Ovary (tissue), 9 donors: ENCODE results near the gene AGPS. TPM values are rescaled to one million over a fixed set of nuclear protein-coding genes. Genes with fewer than 3 reads are reported as not detected.

Source experiments
- DNase-seq, 5 donors: peaks; one replicate each; pipeline ENCODE4 v3.0.0-alpha.2; 2019 to 2020
- H3K27ac ChIP-seq, 2 donors: fragments of 200-600 bp; one replicate each; pipeline versions ENCODE4 v1.5.1 to v1.8.0; 2019 to 2022
- H3K27me3 ChIP-seq: fragments of 200-600 bp; one replicate; pipeline ENCODE4 v1.8.0; 2022
- H3K36me3 ChIP-seq: fragments of 200-600 bp; sonication (generic); one replicate; pipeline ENCODE4 v1.5.1; 2019
- H3K4me1 ChIP-seq: one replicate; pipeline ENCODE4 v1.8.1; 2013; ENCODE audit warnings: mild to moderate bottlenecking, moderate library complexity; ENCODE audit not compliant: insufficient read depth
- H3K4me3 ChIP-seq: fragments of 200-600 bp; sonication (generic); one replicate; pipeline ENCODE4 v1.5.1; 2017
- H3K9me3 ChIP-seq, 2 donors: fragments of 200-600 bp in 1 of 2; sonication (generic) in 1 of 2; one replicate each; pipeline versions ENCODE4 v1.5.1 to v1.8.1; 2013 to 2019; ENCODE audit warnings: mild to moderate bottlenecking in 1 of 2, moderate library complexity in 1 of 2
- EP300 ChIP-seq: sonication (generic); formaldehyde crosslinking; IDR thresholded peaks from one replicate; pipeline ENCODE4 v1.6.1; 2017; ENCODE audit warnings: antibody characterized with exemption
- POLR2A ChIP-seq: fragments of 450-650 bp; IDR thresholded peaks from one replicate; pipeline ENCODE4 v1.6.1; 2017; ENCODE audit warnings: antibody characterized with exemption, mild to moderate bottlenecking, moderate library complexity
- WGBS, 3 donors: extraction: QIAGEN DNeasy Blood & Tissue Kit in 1 of 3; methylation state at CpG; one replicate each; pipeline versions ENCODE4 v1.1.5 to v1.1.7; 2013 to 2017; 5-methylcytosine and 5-hydroxymethylcytosine counted together
- intact Hi-C, 4 donors: fragments of 100-400 bp; cut with DNase I; formaldehyde crosslinking; loops; one replicate each; pipeline versions ENCODE4 v1.11.0 to v1.15.1; 2022 to 2023
- polyA plus RNA-seq, 2 donors: library from polyadenylated mRNA; stranded (reverse); fragments of 200-250 nt in 1 of 2; fragments of 350-450 nt in 1 of 2; fragmentation: Illumina TruSeq in 1 of 2; extraction: RNeasy Lipid Tissue Mini Kit (QIAGEN cat#74804) in 1 of 2; gene quantifications; one replicate each; pipeline ENCODE4 v1.2.3, GENCODE V29; 2013 to 2014
- total RNA-seq, 7 donors: library from RNA; depleted of rRNA in 2 of 7; stranded (reverse); fragments of >200 nt in 2 of 7; fragmentation: NEBNext Ultra II Directional in 3 of 7; extraction: Animal tissue kit (Norgen Biotek cat#: 25700) in 3 of 7; gene quantifications; one replicate each; pipeline versions ENCODE4 v1.1.0 to v1.2.4, GENCODE V29; 2016 to 2023
- TF ChIP-seq, protein P1 (sequence below), 3 donors: fragments of 450-650 bp in 2 of 3; fragments of 200-600 bp in 1 of 3; IDR thresholded peaks; one replicate each; pipeline versions ENCODE4 v1.5.1 to v1.8.0; 2016 to 2022; ENCODE audit warnings: antibody characterized with exemption in 3 of 3, mild to moderate bottlenecking in 1 of 3
- donor health status: DM: no; HTN: no; CAD: no; lungs with moderate emphysema.
- donor health status: DM: no; HTN: no; CAD: no.
- donor health status: Bipolar disorder and iron deficiency.
- donor health status: DM: yes; HTN: yes; CAD: no.
- donor health status: DM: no; HTN: no; CAD: no.
- donor health status: DM: yes; HTN: yes; CAD: no.

AGPS gene
- total and polyA plus RNA-seq, 9 donors: 5.4 to 31.5 (median 21.3) TPM

- intact Hi-C loops: no loop called here
- H3K27me3 ChIP-seq: no peaks in the 10 kb centered on the region
- H3K36me3 ChIP-seq: no peaks in the 10 kb centered on the region
- H3K4me3 ChIP-seq: no peak overlapping the region
- H3K9me3 ChIP-seq: no peaks in the 10 kb centered on the region
- no peak overlapping the region for H3K27ac ChIP-seq
- TF ChIP-seq POLR2A (no peak), EP300 (no peak)
- TF ChIP-seq, protein P1, sequence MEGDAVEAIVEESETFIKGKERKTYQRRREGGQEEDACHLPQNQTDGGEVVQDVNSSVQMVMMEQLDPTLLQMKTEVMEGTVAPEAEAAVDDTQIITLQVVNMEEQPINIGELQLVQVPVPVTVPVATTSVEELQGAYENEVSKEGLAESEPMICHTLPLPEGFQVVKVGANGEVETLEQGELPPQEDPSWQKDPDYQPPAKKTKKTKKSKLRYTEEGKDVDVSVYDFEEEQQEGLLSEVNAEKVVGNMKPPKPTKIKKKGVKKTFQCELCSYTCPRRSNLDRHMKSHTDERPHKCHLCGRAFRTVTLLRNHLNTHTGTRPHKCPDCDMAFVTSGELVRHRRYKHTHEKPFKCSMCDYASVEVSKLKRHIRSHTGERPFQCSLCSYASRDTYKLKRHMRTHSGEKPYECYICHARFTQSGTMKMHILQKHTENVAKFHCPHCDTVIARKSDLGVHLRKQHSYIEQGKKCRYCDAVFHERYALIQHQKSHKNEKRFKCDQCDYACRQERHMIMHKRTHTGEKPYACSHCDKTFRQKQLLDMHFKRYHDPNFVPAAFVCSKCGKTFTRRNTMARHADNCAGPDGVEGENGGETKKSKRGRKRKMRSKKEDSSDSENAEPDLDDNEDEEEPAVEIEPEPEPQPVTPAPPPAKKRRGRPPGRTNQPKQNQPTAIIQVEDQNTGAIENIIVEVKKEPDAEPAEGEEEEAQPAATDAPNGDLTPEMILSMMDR (IDR thresholded peaks at IDR 0.05): no peak
- no peak for DNase-seq
- no peaks in the 10 kb centered on the region for H3K4me1 ChIP-seq
Measured at GRCh38 chr2:177542396-177542795, 149.8 kb downstream of the AGPS start.

GRCh38 chr2:177543007-177543760 lies 150.6 kb downstream of the AGPS start:
- Histone ChIP-seq H3K4me3 (no peak overlapping the region), H3K27me3 (no peaks in the 10 kb centered on the region), H3K9me3 (no peaks in the 10 kb centered on the region), H3K36me3 (no peaks in the 10 kb centered on the region), H3K27ac (no peak overlapping the region), H3K4me1 (no peaks in the 10 kb centered on the region)
- DNase-seq: peak in 4 of 5 donors; percentile 12 to 33 (median 20)
- intact Hi-C loops: no loop called here
- WGBS, 3 donors: 47 to 70% (median 61%) methylated on average over 6 of the region's 6 CpGs
- TF ChIP-seq POLR2A (no peak), EP300 (no peak)
- TF ChIP-seq, protein P1 (IDR thresholded peaks at IDR 0.05): no peak

DNA sequence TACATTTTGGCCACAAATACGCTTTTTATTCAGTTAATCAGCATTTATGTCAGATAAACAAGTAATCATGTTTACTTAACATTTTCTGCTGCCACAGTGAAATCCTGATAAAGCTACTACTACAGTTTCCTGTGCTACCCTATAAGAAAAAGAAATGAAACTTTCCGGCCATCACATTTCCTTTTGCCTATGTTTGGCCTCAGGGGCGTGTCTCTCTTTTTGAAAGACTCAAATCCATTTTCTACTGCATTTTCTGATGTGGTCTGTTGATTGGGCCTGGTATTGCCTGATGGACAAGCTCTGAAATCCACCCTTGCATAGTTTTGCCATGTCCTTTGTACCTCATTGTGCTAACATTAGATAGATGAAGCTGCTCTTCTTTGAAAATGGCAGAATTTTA lies 152.6 kb downstream of the AGPS start:
- intact Hi-C loops: loop anchor here in 2 of 4 donors (5.0 kb wide), 2 partner anchors 47 to 943 kb away; no protein-coding TSS in a partner anchor
- WGBS, 3 donors: 94 to 96% (median 95%) methylated on average over 3 of the region's 3 CpGs

GRCh38 chr2:177545981-177546585 lies 153.5 kb downstream of the AGPS start:
- Histone ChIP-seq H3K27me3 (no peaks in the 10 kb centered on the region), H3K27ac (no peak overlapping the region), H3K36me3 (no peaks in the 10 kb centered on the region), H3K4me1 (no peaks in the 10 kb centered on the region), H3K4me3 (no peak overlapping the region), H3K9me3 (no peaks in the 10 kb centered on the region)
- intact Hi-C loops: loop anchor here in 2 of 4 donors (5.0 kb wide), 2 partner anchors 46 to 944 kb away; no protein-coding TSS in a partner anchor
- whole genome bisulfite sequencing, 3 donors: 80 to 83% (median 82%) methylated on average over 9 to 10 of the region's 10 CpGs
- TF ChIP-seq, protein P1 (IDR thresholded peaks at IDR 0.05): no peak
- TF ChIP-seq POLR2A (no peak), EP300 (no peak)
- no peak for DNase-seq

More for the DNA sequence above, 152.6 kb downstream of the AGPS start:
- no peaks in the 10 kb centered on the region for H3K4me1 ChIP-seq
- DNase-seq: no peak
- no peak overlapping the region for H3K27ac ChIP-seq
- no peak for TF ChIP-seq POLR2A
- TF ChIP-seq, protein P1 (IDR thresholded peaks at IDR 0.05): no peak
- TF ChIP-seq EP300: no peak
- H3K9me3 ChIP-seq: no peaks in the 10 kb centered on the region
- H3K4me3 ChIP-seq: no peak overlapping the region
- H3K36me3 ChIP-seq: no peaks in the 10 kb centered on the region
- no peaks in the 10 kb centered on the region for H3K27me3 ChIP-seq
